HG03108 (cell line): ENCODE measurements around the gene SRBD1.
A peak's percentile ranks its signal among the peaks of the same experiment; 100 is the strongest.

Source experiments
- ATAC-seq: cut with Tn5 transposase; IDR thresholded peaks from one replicate; pipeline ENCODE4 v1.9.1; 2021; ENCODE audit warnings: moderate library complexity; ENCODE audit not compliant: unreplicated experiment

Gene SRBD1

GRCh38 chr2:45637440-45637839, 26.4 kb upstream of the SRBD1 start:
- ATAC-seq: peak; percentile 79

DNA sequence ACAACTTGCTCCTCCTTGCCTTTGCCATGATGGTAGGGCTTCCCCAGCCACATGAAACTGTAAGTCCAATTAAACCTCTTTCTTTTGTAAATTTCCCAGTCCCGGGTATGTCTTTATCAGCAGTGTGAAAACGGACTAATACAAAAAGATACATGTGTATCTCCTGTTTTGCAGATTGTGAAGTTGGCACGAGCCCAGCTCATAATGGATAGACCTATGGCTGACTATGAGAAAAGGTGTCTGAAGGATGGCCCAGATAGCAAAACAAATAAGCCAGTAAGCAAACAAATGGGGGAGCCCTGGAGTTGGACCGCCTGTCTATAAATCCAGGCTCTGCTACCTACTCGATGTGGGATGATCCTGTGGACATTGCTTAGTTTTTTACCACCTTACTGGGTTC, 24.9 kb upstream of the SRBD1 start:
- ATAC-seq: no peak

DNA sequence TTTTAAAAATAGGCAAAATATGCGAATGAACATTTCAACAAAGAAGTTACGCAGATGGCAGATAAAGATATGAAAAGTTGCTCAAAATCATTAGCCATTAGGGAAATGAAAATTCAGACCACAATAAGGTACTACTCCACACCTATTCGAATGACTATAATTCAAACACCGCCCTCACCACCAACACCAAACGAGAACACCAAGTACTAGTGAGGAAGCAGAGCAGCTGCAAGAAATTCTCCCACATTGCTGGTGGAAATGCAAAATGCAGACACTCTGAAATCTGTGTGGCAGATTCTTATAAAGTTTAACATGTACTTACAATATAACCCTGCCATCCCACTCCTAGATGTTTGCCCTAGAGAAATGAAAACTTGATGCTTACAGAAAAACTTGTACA, 23.2 kb upstream of the SRBD1 start:
- ATAC-seq: no peak

- ATAC-seq: no peak
Measured at GRCh38 chr2:45631955-45632354, 20.9 kb upstream of the SRBD1 start.

DNA sequence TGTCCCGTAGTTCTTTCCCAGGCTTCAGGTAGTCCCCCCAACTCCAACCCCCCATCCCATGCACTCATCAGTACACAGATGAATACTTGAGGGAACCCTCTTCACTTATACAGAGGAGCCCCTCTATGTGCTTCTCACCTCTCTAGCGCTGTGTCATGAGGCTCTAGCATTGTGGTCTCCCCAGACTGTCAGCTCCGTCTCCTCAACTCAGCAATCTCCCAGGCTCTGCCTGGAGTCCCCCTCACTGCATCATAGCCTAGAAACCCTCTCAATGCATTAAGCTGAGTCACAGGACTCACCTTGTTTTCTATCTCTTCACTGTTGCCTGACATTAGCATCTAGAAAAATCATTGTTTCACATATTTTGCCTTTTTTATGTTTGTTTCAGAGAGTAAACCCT, 20.3 kb upstream of the SRBD1 start:
- ATAC-seq: no peak

DNA sequence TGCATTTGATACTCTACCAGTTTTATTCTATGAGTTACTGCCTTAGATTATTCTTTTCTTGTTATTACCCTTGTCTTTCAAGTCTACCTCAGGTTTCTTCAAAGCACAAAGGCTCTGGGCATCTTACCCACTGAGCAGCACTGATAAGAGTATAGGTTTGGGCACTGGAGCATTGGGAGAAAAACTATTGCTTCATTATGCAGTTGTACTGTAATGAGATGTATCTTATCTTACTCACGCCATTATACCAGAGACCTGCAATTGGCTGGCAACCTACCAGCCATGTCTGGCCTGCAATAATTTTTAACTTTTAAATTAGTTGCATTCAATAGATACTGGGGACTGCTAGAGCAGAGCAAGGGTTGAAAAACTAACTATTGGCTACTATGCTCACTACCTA, 18.9 kb upstream of the SRBD1 start:
- ATAC-seq: no peak

DNA sequence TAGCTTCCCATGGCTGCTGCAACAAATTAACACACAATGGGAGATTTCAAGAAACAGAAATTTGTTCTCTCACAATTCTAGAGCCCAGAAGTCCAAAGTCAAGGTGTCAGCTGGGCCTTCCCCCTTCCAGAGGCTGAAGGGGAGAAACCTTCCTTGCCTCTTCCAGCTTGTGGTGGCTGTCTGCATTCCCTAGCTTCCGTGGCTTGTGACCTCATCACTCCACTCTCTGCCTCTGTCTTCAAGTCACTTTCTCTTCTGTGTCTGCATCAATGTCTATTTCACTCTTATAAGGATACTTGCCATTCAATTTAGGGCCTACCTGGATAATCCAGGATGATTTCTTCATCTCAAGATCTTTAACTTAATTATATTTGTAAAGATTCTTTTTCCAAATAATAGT, 16.8 kb upstream of the SRBD1 start:
- ATAC-seq: no peak

- no peak for ATAC-seq
Measured at GRCh38 chr2:45626387-45627221, 15.5 kb upstream of the SRBD1 start.

- ATAC-seq: no peak
Measured at GRCh38 chr2:45625824-45626223, 14.8 kb upstream of the SRBD1 start.

DNA sequence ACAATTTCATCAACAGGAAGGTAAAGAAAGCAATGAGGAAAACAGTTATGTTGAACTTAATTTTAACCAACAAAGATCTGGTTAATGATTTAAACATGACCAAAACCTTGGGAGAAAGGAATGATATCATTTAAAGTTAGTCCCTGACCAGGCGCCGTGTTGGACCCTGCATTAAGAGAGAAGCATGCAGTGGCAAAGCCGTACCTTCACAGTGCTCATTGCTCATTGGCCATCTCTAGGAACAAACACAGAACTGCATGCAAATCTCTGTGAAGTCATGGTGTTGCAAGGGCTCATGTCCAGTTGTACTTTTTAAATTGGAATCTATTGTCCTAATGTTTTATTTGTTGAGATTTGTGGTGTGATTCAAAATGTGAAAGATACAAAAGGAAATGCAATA, 12.0 kb upstream of the SRBD1 start:
- ATAC-seq: no peak

DNA sequence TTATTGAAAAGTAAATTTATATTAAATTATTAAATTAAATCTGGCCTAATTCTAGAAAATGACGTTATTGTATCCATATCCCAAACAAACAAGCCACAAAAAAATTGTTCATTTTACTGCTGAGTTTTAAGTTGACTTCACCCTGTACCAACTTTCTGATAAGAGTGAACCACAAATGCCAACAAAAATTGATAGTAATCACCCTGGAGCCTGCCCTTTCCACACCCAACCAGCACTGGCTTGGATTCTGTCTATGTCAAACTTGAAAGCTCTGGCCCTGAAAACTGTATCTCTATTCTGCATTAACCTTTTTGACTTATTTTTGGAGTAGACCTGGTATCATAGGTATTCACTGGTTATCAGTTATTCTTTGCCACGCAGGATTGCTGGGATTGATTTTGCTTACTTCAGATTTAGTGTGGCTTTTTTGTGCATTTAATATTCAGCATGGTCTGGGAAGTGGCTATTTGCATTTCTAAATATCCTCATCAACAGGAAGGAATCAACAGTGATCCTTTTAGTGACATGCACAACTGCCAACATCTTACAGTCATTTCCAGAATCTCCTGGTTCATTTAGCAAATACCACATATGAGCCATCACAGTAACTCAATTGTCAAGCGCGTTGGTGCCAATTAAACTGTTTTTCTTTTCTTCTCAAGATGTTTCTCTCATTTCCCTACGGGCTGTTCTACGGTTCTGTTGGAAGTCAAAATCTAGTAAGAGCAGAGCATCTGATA, 11.4 kb upstream of the SRBD1 start:
- no peak for ATAC-seq

DNA sequence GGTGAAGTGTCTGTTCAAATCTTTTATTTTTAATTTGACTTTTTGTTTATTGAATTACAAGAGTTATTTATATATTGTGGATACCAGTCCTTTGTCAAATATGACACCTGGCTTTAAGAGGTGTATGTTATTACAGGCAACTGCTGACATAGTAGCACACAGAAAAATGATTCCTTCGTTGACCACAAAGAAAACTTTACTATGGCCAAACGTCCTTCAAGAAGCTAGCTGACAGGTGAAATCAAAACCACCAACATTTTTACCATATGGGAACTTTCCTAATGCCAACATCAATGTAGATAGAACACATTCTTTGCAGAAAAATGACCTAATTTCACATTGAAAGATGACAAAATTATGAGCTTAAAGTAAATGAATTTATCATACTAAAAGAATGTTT, 6.4 kb upstream of the SRBD1 start:
- ATAC-seq: no peak

DNA sequence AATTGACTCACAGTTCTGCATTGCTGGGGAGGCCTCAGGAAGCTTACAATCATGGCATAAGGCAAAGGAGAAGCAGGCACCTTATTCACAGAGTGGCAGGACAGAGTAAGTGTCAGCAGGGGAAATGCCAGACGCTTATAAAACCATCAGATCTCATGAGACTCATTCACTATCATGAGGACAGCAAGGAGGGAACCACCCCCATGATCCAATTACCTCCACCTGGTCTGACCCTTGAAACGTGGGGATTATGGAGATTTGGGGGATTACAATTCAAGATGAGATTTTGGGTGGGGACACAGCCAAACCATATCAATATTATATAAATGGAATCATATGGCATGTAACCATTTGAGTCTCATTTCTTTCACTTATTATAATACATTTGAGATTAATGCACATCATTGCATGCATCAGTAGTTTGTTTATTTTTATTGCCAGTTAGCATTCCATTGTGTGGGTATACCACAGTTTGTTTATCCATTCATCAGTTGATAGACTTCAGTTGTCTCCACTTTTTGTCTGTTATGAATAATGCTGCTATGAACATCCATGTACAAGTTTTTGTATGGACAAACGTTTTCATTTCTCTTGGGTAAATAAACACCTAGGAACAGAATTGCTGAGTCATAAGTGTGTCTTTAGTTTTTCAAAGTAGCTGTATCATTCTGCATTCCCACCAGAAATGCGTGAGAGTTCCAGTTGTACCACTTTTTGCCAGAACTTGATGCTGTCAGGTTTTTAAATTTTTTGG, 5.8 kb upstream of the SRBD1 start:
- no peak for ATAC-seq

DNA sequence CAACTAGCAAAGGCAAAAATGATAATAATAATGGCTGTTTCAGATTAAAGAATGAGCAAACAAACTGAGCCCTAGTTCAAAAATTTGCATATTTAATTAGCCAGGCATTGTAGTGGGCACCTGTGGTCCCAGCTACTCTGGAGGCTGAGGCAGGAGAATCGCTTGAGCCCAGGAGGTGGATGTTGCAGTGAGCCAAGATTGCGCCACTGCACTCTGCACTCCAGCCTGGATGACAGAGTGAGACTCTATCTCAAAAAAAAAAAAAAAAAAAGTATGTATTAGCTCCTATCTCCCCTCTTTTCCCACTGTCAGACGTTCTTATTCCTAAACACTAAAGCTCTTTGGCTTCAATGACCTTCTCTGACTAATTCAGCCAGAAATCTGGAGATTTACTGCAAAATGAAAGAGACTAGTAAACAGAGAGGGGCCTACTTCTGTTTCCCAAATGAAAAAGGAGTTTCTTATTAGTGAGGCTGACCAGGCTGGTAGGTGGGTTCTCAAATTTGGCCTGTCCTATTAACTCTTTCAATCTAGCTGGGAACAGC, 3.9 kb upstream of the SRBD1 start:
- no peak for ATAC-seq

- no peak for ATAC-seq
Measured at GRCh38 chr2:45614330-45614729, 3.3 kb upstream of the SRBD1 start.

DNA sequence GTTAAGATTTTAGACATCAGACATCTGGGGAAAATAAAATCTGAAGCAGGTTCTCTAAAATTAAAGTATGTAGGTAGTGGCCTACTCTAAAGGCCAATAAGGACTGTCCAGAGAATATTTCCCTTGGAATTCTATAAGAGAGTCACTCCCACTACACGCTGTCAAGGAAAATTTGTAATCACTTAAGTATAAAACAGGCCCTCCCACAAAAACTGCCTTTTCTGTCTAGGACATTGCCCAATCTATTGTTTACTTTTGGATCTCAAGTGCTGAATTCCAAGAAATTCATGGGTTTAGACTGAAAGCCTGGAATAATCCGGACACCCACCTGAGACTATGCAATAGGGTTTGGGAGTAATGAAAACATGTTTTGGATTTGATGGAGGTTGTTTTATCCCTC, 1.7 kb upstream of the SRBD1 start:
- ATAC-seq: no peak

- ATAC-seq: no peak
Measured at GRCh38 chr2:45612285-45612684, 1.2 kb upstream of the SRBD1 start.

DNA sequence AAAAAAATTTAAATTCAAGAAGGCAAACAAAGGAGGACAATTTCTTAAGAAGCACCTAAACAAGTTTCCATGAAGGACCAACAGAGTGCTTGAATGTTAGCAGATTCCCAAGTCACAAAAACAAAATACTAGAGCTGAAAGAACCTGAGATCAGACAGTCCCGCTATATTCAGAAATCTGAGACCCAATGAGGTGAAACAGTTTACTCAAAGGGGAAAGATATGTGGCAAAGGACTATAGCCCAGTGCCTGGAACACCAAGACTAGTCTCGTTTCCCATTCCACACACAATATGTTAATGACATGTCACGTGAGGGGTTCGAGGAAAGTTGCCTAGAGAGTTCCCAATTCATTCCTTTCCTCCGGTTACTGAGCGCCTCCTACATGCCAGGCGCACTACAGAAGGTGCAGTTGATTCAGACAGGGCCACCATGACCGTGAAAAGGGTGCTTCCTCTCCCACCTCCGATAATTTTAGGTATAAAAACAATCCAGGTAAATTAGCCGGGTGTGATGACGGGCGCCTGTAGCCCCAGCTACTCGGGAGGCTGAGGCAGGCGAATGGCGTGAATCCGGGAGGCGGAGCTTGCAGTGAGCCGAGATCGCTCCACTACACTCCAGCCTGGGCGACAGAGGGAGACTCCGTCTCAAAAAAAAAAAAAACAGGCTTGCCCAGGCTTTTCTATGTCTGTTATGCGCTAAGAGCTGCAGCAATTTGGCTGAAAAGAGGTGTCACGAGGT, 617 bp downstream of the SRBD1 start:
- peak; percentile 40 for ATAC-seq

DNA sequence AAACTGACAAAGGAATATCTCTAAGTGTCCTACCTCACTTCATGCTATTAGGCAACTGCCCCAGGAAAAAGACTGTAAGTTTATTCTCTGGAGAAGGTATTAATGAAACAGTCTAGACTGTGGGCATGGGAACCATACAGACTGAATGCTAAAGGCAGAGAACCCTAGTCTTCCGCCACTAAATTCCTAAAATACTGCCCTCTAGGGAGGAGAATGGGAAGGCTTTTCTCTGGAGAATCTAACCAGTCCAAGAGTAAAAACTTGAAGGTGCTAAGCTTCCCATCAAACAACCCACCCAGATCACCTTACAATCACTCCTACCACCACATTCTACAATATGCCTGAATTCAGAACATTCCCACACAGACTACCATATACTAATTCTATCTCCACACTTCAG, 3.4 kb downstream of the SRBD1 start:
- ATAC-seq: no peak

DNA sequence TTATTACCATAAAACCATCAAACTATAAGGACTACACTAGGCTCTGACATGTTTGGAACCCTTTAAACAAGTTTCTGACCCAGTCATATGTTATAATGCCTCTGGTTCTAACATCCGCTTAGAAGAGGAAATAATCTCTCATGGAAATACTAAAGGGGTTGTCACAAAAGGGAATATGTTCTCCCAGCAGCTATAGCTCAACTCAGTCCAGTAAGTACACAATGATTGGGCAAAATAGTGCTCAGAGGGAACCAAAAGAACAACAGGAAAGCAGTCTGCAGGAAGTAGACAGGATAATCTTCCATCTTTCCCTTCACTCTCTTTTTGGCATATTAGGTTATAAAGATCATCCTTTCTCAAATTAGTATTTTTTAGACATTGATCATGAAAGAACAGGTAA, 4.3 kb downstream of the SRBD1 start:
- ATAC-seq: no peak

- ATAC-seq: no peak
Measured at GRCh38 chr2:45605116-45605515, 6.0 kb downstream of the SRBD1 start.
